Left forelimb (tissue), 1 donor: ENCODE results near the gene DCP2.
"Not testable (repeated sequence)": the region's sequence is repeated elsewhere in the genome, so short reads cannot be mapped to it uniquely, and the experiment has no call there.

Experiments
- DNase-seq: peaks from one replicate; pipeline ENCODE4 v3.0.0-alpha.2; 2018; ENCODE audit warnings: low spot score

Gene DCP2

GRCh38 chr5:112976432-112977309 lies at the start of gene DCP2:
TSS of gene DCP2 (plus strand) at chr5:112976798. CDS start at chr5:112976934, 136 bp downstream.
- DNase-seq: peak; percentile 94

- DNase-seq: no peak
Measured at GRCh38 chr5:112929336-112930081, 47.1 kb upstream of the DCP2 start.

GRCh38 chr5:112930082-112930344 lies 46.6 kb upstream of the DCP2 start:
- DNase-seq: no peak

- DNase-seq: no peak
Measured at GRCh38 chr5:112931473-112931872, 45.1 kb upstream of the DCP2 start.

GRCh38 chr5:112933105-112933504 lies 43.5 kb upstream of the DCP2 start:
- no peak for DNase-seq

- DNase-seq: no peak
Measured at GRCh38 chr5:112933651-112934365, 42.8 kb upstream of the DCP2 start.

- DNase-seq: no peak
Measured at GRCh38 chr5:112934366-112934663, 42.3 kb upstream of the DCP2 start.

GRCh38 chr5:112935675-112936074 lies 40.9 kb upstream of the DCP2 start:
- no peak for DNase-seq

- no peak for DNase-seq
Measured at GRCh38 chr5:112938286-112938685, 38.3 kb upstream of the DCP2 start.

GRCh38 chr5:112940670-112941069 lies 35.9 kb upstream of the DCP2 start:
- DNase-seq: no peak

GRCh38 chr5:112948458-112948857 lies 28.1 kb upstream of the DCP2 start:
- no peak for DNase-seq

GRCh38 chr5:112951124-112951702 lies 25.4 kb upstream of the DCP2 start:
- DNase-seq: no peak

- DNase-seq: no peak
Measured at GRCh38 chr5:112956606-112957005, 20.0 kb upstream of the DCP2 start.

- DNase-seq: no peak
Measured at GRCh38 chr5:112957036-112957808, 19.4 kb upstream of the DCP2 start.

GRCh38 chr5:112958093-112959088 lies 18.2 kb upstream of the DCP2 start:
- DNase-seq: no peak

GRCh38 chr5:112959872-112960271 lies 16.7 kb upstream of the DCP2 start:
- not testable (repeated sequence) for DNase-seq

GRCh38 chr5:112960315-112960714 lies 16.3 kb upstream of the DCP2 start:
- no peak for DNase-seq

GRCh38 chr5:112960863-112961504 lies 15.6 kb upstream of the DCP2 start:
- DNase-seq: no peak

- not testable (repeated sequence) for DNase-seq
Measured at GRCh38 chr5:112963374-112963733, 13.2 kb upstream of the DCP2 start.

- no peak for DNase-seq
Measured at GRCh38 chr5:112965733-112966306, 10.8 kb upstream of the DCP2 start.
